Activated T-cell treated with anti-CD3 and anti-CD28 coated beads, Interleukin-2, amount 50 U/mL, for 48 hours (primary cell): ENCODE measurements around the gene COL9A2.

ENCODE experiments used
- DNase-seq, 2 experiments: peaks; one replicate each; pipeline ENCODE4 v3.0.0-alpha.2; 2020

Gene COL9A2

DNA sequence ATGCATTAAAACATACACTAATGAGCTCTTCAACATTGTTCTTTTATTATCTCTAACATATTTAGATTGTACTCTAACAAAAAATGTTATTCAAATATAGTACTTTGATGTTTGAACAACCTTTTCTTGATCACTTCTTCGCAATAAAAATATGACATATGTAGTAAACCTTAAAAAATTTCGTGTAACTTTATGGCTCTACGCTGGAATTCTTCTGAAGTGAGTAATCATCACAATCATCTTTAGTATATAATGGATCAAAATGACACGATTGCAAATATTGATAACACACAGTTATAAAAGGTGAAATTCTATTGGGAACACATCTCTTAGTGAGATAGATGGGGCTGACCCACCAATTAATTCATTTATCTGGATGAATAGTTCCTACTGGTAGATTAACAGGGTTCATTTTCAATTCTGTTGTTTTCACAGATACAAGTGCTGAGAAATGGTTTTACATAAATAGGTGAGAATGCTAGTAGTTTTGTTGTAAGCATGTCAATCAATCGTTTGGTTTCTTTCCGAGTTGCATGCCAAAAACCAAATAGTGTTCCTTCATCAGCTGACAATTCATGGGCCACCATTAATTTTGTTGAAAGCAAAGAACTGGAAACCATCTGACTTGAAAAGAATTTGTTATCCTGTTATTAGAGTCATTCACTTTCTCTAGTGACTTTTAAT lies 60.5 kb downstream of the COL9A2 start:
- no peak for DNase-seq

DNA sequence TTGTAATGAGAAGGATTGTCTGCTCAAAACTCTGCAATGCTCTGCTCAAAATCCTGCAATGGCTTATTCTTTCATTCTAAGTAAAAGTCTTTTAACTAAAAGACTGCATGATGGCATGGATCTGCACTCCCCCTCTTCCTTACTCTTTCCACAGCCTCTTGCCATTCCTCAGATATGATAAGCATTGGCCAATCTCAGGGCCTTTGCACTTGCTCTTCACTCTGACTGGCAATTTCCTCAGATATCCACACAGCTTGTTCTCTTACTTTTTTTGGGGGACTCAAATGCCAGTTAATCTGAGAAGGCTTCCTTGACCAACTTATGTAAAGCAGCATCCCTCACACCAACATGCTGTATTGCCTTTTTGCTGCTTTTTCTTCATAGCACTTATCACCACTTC lies 61.9 kb downstream of the COL9A2 start:
- DNase-seq = no peak

- DNase-seq = no peak
Observed at GRCh38 chr1:40252601-40253000, 64.5 kb downstream of the COL9A2 start.

DNA sequence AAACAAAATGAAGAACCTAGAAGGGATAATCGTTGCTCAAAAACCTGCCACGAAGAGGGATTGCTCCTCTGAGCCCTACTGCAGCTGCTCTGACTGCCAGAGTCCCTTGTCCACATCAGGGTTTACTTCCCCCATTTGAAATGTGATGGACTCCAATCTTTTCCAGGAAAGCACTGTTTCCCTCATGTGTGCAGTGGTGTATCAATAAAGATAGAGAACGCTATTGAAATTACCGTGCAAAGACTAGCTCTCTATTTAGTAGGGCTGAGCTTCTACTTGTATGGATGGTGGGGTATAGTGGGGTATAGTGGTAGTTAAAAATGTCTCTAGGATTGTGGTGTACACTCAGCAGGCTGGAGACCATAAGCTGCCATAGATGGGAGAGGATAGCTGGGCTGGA lies 65.6 kb downstream of the COL9A2 start:
- no peak for DNase-seq
